ENCODE measurements around the gene TMCC3.

The TMCC3 gene

DNA sequence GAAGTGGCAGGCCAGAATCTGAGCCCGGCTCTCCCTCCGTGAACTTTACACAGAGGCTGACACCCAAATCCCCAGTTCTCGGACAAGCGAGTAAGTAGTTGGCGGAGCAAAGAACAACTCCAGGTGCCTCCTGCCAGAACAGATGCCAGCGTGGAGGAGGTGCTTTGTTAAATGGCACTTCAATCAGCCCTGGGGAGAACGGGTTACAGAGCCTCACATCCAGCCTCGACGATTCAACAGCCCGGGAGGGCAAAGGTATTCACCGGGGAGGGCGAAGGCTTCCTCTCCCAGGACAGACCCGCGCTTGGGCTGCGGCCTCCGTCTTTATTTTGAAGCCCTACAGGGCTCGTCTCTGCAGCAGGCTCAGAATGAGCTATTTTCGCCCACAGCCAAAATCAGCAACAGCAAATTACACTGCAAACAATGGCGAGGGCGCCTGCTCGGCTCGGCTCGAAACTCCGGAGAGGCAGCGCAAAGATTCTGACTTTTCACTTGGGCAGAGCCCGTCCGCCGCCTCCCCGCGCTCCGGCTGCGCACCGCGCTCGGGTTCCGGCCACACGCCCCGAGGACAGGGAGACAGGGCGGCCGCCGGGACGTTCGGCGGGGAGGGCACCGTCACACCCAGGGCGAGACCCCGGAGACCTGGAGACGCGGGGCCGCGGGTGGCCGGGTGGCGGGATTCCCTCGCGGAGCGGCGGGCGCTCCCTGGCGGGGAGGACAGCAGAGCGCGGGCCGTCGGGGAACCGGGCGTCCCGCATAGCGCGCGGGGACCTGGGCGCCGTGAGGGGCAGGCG is 811 bp downstream of the TMCC3 start:
- Histone ChIP-seq H3K9ac (ENCODE audit: low read length) (no peak overlapping the region), H3K4me2 (ENCODE audit: low read length) (peak overlapping the region; percentile 34; the same call in 1 of the 2 replicates), H3K27ac (ENCODE audit: low read depth, low read length, poor library complexity, severe bottlenecking) (no peak overlapping the region), H3K9me3 (ENCODE audit: low read length) (no peaks in the 10 kb centered on the region), H3K36me3 (ENCODE audit: insufficient read depth, low read length) (no peaks in the 10 kb centered on the region), H3K4me3 (ENCODE audit: low read depth, low read length, poor library complexity, severe bottlenecking) (peak overlapping the region; percentile 34), H3K27me3 (ENCODE audit: insufficient read depth, low read length) (no peaks in the 10 kb centered on the region), H3K4me1 (ENCODE audit: insufficient read depth, low read length, severe bottlenecking) (no peaks in the 10 kb centered on the region), H3K79me2 (ENCODE audit: insufficient read depth, low read length) (no peaks in the 10 kb centered on the region), H3F3A (ENCODE audit: insufficient read depth, low read length) (no peaks in the 10 kb centered on the region), H3K9me2 (ENCODE audit: low read depth, low read length) (no peaks in the 10 kb centered on the region), H2AFZ (ENCODE audit: low read length) (no peak overlapping the region), H4K20me1 (ENCODE audit: insufficient read depth, low read length) (no peaks in the 10 kb centered on the region)
- TF ChIP-seq EZH2 (IDR thresholded peaks at IDR 0.05; ENCODE audit: borderline replicate concordance, low read length), result no peak
- TF ChIP-seq, protein P1, sequence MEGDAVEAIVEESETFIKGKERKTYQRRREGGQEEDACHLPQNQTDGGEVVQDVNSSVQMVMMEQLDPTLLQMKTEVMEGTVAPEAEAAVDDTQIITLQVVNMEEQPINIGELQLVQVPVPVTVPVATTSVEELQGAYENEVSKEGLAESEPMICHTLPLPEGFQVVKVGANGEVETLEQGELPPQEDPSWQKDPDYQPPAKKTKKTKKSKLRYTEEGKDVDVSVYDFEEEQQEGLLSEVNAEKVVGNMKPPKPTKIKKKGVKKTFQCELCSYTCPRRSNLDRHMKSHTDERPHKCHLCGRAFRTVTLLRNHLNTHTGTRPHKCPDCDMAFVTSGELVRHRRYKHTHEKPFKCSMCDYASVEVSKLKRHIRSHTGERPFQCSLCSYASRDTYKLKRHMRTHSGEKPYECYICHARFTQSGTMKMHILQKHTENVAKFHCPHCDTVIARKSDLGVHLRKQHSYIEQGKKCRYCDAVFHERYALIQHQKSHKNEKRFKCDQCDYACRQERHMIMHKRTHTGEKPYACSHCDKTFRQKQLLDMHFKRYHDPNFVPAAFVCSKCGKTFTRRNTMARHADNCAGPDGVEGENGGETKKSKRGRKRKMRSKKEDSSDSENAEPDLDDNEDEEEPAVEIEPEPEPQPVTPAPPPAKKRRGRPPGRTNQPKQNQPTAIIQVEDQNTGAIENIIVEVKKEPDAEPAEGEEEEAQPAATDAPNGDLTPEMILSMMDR (IDR thresholded peaks at IDR 0.05; ENCODE audit: low read length), result no peak

- H3K9ac ChIP-seq (ENCODE audit: low read length), result no peak overlapping the region
- H3K79me2 ChIP-seq (ENCODE audit: insufficient read depth, low read length), result no peaks in the 10 kb centered on the region
- H3K4me1 ChIP-seq (ENCODE audit: insufficient read depth, low read length, severe bottlenecking), result no peaks in the 10 kb centered on the region
- H4K20me1 ChIP-seq (ENCODE audit: insufficient read depth, low read length), result no peaks in the 10 kb centered on the region
- no peak overlapping the region for H2AFZ ChIP-seq (ENCODE audit: low read length)
- H3K9me3 ChIP-seq (ENCODE audit: low read length), result no peaks in the 10 kb centered on the region
- H3K27me3 ChIP-seq (ENCODE audit: insufficient read depth, low read length), result no peaks in the 10 kb centered on the region
- H3K9me2 ChIP-seq (ENCODE audit: low read depth, low read length), result no peaks in the 10 kb centered on the region
- H3K36me3 ChIP-seq (ENCODE audit: insufficient read depth, low read length), result no peaks in the 10 kb centered on the region
- H3K27ac ChIP-seq (ENCODE audit: low read depth, low read length, poor library complexity, severe bottlenecking), result no peak overlapping the region
- TF ChIP-seq, protein P1 (IDR thresholded peaks at IDR 0.05; ENCODE audit: low read length), result no peak
- TF ChIP-seq EZH2 (IDR thresholded peaks at IDR 0.05; ENCODE audit: borderline replicate concordance, low read length), result no peak
- H3K4me2 ChIP-seq (ENCODE audit: low read length), result no peak overlapping the region
- H3F3A ChIP-seq (ENCODE audit: insufficient read depth, low read length), result no peaks in the 10 kb centered on the region
- H3K4me3 ChIP-seq (ENCODE audit: low read depth, low read length, poor library complexity, severe bottlenecking), result no peak overlapping the region
Observed at GRCh38 chr12:94648578-94648977, 1.8 kb downstream of the TMCC3 start.

DNA sequence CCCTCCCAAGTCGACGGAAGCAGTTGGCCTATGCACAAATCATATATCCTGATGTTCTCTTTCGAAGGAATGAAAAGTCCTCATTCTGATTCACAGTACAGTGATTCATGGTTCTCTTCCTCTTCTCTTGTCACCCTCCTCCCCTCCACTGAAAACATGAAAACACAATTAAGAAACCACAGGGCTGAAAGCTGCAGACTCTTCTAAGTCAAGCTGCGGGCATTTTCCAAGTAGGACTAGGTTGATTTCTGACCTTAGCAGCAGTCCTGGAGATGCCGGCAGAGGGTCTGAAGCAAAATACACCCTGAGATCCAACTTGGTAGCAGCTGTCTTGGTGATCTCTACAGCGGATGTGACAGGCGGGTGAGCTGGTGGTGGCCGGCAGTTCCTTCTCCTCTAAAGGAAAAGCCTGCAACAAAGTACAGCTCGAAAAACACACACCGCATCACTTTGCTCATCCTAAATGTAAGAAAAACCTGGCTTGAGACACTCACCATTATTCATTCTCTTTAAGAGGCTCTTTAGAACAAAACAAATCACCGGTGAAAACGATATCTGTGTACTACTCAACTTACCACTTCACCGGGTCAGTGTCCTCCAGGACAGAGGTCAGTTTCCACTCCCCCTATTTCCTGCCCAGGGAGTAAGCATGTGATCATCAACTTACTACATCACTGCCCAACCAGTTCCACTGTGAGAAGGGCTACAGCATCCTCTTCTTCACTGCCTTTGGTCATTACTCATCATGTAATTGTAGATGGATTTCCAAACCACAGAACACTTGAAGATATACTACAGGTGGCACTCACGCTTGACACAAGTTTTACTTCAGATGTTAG is 6.0 kb downstream of the TMCC3 start:
- H3K27ac ChIP-seq (ENCODE audit: low read depth, low read length, poor library complexity, severe bottlenecking), result no peak overlapping the region
- no peaks in the 10 kb centered on the region for H3K79me2 ChIP-seq (ENCODE audit: insufficient read depth, low read length)
- H2AFZ ChIP-seq (ENCODE audit: low read length), result no peak overlapping the region
- no peaks in the 10 kb centered on the region for H3K4me1 ChIP-seq (ENCODE audit: insufficient read depth, low read length, severe bottlenecking)
- no peaks in the 10 kb centered on the region for H3F3A ChIP-seq (ENCODE audit: insufficient read depth, low read length)
- H3K36me3 ChIP-seq (ENCODE audit: insufficient read depth, low read length), result no peaks in the 10 kb centered on the region
- no peak overlapping the region for H3K4me3 ChIP-seq (ENCODE audit: low read depth, low read length, poor library complexity, severe bottlenecking)
- H3K4me2 ChIP-seq (ENCODE audit: low read length), result no peak overlapping the region
- no peak for TF ChIP-seq EZH2 (IDR thresholded peaks at IDR 0.05; ENCODE audit: borderline replicate concordance, low read length)
- TF ChIP-seq, protein P1 (IDR thresholded peaks at IDR 0.05; ENCODE audit: low read length), result no peak
- no peak overlapping the region for H3K9ac ChIP-seq (ENCODE audit: low read length)
- H3K27me3 ChIP-seq (ENCODE audit: insufficient read depth, low read length), result no peaks in the 10 kb centered on the region
- H4K20me1 ChIP-seq (ENCODE audit: insufficient read depth, low read length), result no peaks in the 10 kb centered on the region
- no peaks in the 10 kb centered on the region for H3K9me3 ChIP-seq (ENCODE audit: low read length)
- no peaks in the 10 kb centered on the region for H3K9me2 ChIP-seq (ENCODE audit: low read depth, low read length)

All from OCI-LY1 (cell line).